WTC11 (cell line): Measurements from ENCODE around the gene TJP3. TPM values are rescaled to one million over a fixed set of nuclear protein-coding genes. Genes with fewer than 3 reads are reported as not detected.

ENCODE experiments used
- ATAC-seq: fragments of 200-7000 bp; cut with Tn5 transposase; 2 replicates; pipeline ENCODE4 v1.10.0; 2021; ENCODE audit warnings: mild to moderate bottlenecking, moderate library complexity
- CTCF ChIA-PET: fragments of 300-600 bp; sonication (Branson Sonifier 250); formaldehyde crosslinking; loops from one replicate; lab custom pipeline; 2021; ENCODE audit warnings: antibody characterized with exemption; lab: Charles Lee
- POLR2A ChIA-PET: fragments of 350-600 bp; sonication (Branson Sonifier 250); formaldehyde crosslinking; loops from one replicate; lab custom pipeline; 2021; ENCODE audit warnings: antibody characterized with exemption; lab: Charles Lee
- DNase-seq: peaks from one replicate; pipeline ENCODE4 v3.0.0; 2021; ENCODE audit warnings: low spot score
- H3K27ac Mint-ChIP-seq: 2 replicates; pipeline ENCODE4 v1.8.0; 2021; ENCODE audit warnings: mixed read lengths
- H3K27me3 Mint-ChIP-seq: 2 replicates; pipeline ENCODE4 v1.8.0; 2021; ENCODE audit warnings: low read depth, mild to moderate bottlenecking, moderate library complexity, mixed read lengths
- H3K36me3 Mint-ChIP-seq: 2 replicates; pipeline ENCODE4 v1.8.0; 2021; ENCODE audit warnings: mixed read lengths
- H3K4me1 Mint-ChIP-seq: 2 replicates; pipeline ENCODE4 v1.8.0; 2022; ENCODE audit warnings: mixed read lengths
- H3K4me3 Mint-ChIP-seq: 2 replicates; pipeline ENCODE4 v1.8.0; 2021; ENCODE audit warnings: mild to moderate bottlenecking, moderate library complexity, mixed read lengths
- H3K9me3 Mint-ChIP-seq: 2 replicates; pipeline ENCODE4 v1.8.0; 2021; ENCODE audit warnings: mixed read lengths
- AR ChIP-seq: fragments of 250-450 bp; sonication (Bioruptor Pico); IDR thresholded peaks from 2 replicates; pipeline ENCODE4 v1.9.0; 2021; ENCODE audit warnings: mild to moderate bottlenecking
- E2F5 ChIP-seq: sonication (generic); formaldehyde crosslinking; IDR thresholded peaks from 2 replicates; pipeline ENCODE4 v1.8.1; 2022; ENCODE audit warnings: mild to moderate bottlenecking, moderate library complexity, missing genetic modification reagents
- ELF4 ChIP-seq: sonication (generic); formaldehyde crosslinking; IDR thresholded peaks from 2 replicates; pipeline ENCODE4 v1.8.1; 2022; ENCODE audit warnings: low read depth, mild to moderate bottlenecking, moderate library complexity, missing genetic modification reagents
- ETV6 ChIP-seq: sonication (generic); formaldehyde crosslinking; IDR thresholded peaks from 2 replicates; pipeline ENCODE4 v1.8.1; 2022; ENCODE audit warnings: mild to moderate bottlenecking, missing genetic modification reagents
- FOXP1 ChIP-seq: sonication (generic); formaldehyde crosslinking; IDR thresholded peaks from 2 replicates; pipeline ENCODE4 v1.8.0; 2022; ENCODE audit warnings: missing genetic modification reagents, mild to moderate bottlenecking, moderate library complexity, borderline replicate concordance
- GABPB1 ChIP-seq: sonication (generic); formaldehyde crosslinking; IDR thresholded peaks from 2 replicates; pipeline ENCODE4 v1.8.1; 2023; ENCODE audit warnings: mild to moderate bottlenecking, missing genetic modification reagents
- GTF2I ChIP-seq: fragments of 250-450 bp; sonication (Bioruptor Pico); conservative IDR thresholded peaks from 2 replicates; pipeline ENCODE4 v1.4.0; 2021; ENCODE audit warnings: mild to moderate bottlenecking
- HMGXB4 ChIP-seq: sonication (generic); formaldehyde crosslinking; IDR thresholded peaks from 2 replicates; pipeline ENCODE4 v1.8.1; 2023; ENCODE audit warnings: mild to moderate bottlenecking, moderate library complexity, missing genetic modification reagents
- JUN ChIP-seq: sonication (generic); formaldehyde crosslinking; IDR thresholded peaks from 2 replicates; pipeline ENCODE4 v1.8.0; 2023; ENCODE audit warnings: mild to moderate bottlenecking, missing genetic modification reagents
- KAT7 ChIP-seq: sonication (generic); formaldehyde crosslinking; IDR thresholded peaks from 2 replicates; pipeline ENCODE4 v1.8.1; 2023; ENCODE audit warnings: missing genetic modification reagents, mild to moderate bottlenecking, borderline replicate concordance
- MAX ChIP-seq: sonication (generic); formaldehyde crosslinking; IDR thresholded peaks from 2 replicates; pipeline ENCODE4 v1.8.0; 2022; ENCODE audit warnings: mild to moderate bottlenecking, missing genetic modification reagents
- MXD4 ChIP-seq: fragments of 250-450 bp; sonication (Bioruptor Pico); IDR thresholded peaks from 2 replicates; pipeline ENCODE4 v1.8.0; 2021; ENCODE audit warnings: mild to moderate bottlenecking, moderate library complexity, borderline replicate concordance
- PREB ChIP-seq: sonication (generic); formaldehyde crosslinking; IDR thresholded peaks from 2 replicates; pipeline ENCODE4 v1.8.1; 2022; ENCODE audit warnings: mild to moderate bottlenecking, missing genetic modification reagents, moderate library complexity, borderline replicate concordance
- SMAD3 ChIP-seq: sonication (generic); formaldehyde crosslinking; IDR thresholded peaks from 2 replicates; pipeline ENCODE4 v1.8.0; 2022; ENCODE audit warnings: missing genetic modification reagents, mild to moderate bottlenecking, borderline replicate concordance
- SP1 ChIP-seq: sonication (generic); formaldehyde crosslinking; conservative IDR thresholded peaks from 2 replicates; pipeline ENCODE4 v1.8.1; 2022; ENCODE audit warnings: missing genetic modification reagents
- USF1 ChIP-seq: sonication (generic); formaldehyde crosslinking; IDR thresholded peaks from 2 replicates; pipeline ENCODE4 v1.8.0; 2022; ENCODE audit warnings: mild to moderate bottlenecking, missing genetic modification reagents
- ZBTB21 ChIP-seq: sonication (generic); formaldehyde crosslinking; IDR thresholded peaks from 2 replicates; pipeline ENCODE4 v1.8.1; 2023; ENCODE audit warnings: mild to moderate bottlenecking, missing genetic modification reagents, borderline replicate concordance
- ZNF138 ChIP-seq: sonication (generic); formaldehyde crosslinking; conservative IDR thresholded peaks from 2 replicates; pipeline ENCODE4 v1.8.1; 2022; ENCODE audit warnings: mild to moderate bottlenecking, moderate library complexity, missing genetic modification reagents
- ZNF263 ChIP-seq: sonication (generic); formaldehyde crosslinking; IDR thresholded peaks from 2 replicates; pipeline ENCODE4 v1.8.1; 2022; ENCODE audit warnings: low read depth, mild to moderate bottlenecking, moderate library complexity, missing genetic modification reagents
- ZNF416 ChIP-seq: fragments of 250-450 bp; sonication (Bioruptor Pico); IDR thresholded peaks from 2 replicates; pipeline ENCODE4 v1.9.0; 2021; ENCODE audit warnings: mild to moderate bottlenecking, inconsistent platforms
- ZNF423 ChIP-seq: fragments of 250-450 bp; sonication (Bioruptor Pico); IDR thresholded peaks from 2 replicates; pipeline ENCODE4 v2.1.2; 2022; ENCODE audit warnings: mild to moderate bottlenecking, moderate library complexity
- total RNA-seq: library from RNA; stranded (reverse); gene quantifications from 3 replicates; pipeline ENCODE4 v1.2.3, GENCODE V29; 2021

Gene TJP3
- total RNA-seq, 1 experiment from 2014 or later, result 36.2 TPM

GRCh38 chr19:3723110-3723488 lies 14.9 kb downstream of the TJP3 start:
- peak overlapping the region; percentile 68 for H3K4me3 Mint-ChIP-seq
- no peaks in the 10 kb centered on the region for H3K36me3 Mint-ChIP-seq
- ChIA-PET CTCF (interaction anchor here (0.5 to 3.2 kb wide), 5 partner anchors 39 to 1257 kb away, joined by 4 to 19 read pairs (median 6); partner anchors contain the start of gene MRPL54), POLR2A (interaction anchor here (1.3 kb wide), 1 partner anchor 146 kb away, joined by 4 read pairs; no protein-coding TSS in a partner anchor)
- peaks cover 16% of the 10 kb centered on the region for H3K4me1 Mint-ChIP-seq
- no peaks in the 10 kb centered on the region for H3K9me3 Mint-ChIP-seq
- TF ChIP-seq SP1 (CRISPR knock-in tag) (0 out of 2 replicates have a peak, but pooled peaks have one; percentile 1), PREB (CRISPR knock-in tag) (no peak), E2F5 (CRISPR knock-in tag) (no peak)
- no peak for DNase-seq
- H3K27ac Mint-ChIP-seq, result peak overlapping the region; percentile 97
- no peaks in the 10 kb centered on the region for H3K27me3 Mint-ChIP-seq
- no peak for ATAC-seq

- H3K9me3 Mint-ChIP-seq, result no peaks in the 10 kb centered on the region
- CTCF ChIA-PET, result interaction anchor here (0.8 to 3.2 kb wide), 4 partner anchors 32 to 264 kb away, joined by 3 to 19 read pairs (median 3); no protein-coding TSS in a partner anchor
- H3K27ac Mint-ChIP-seq, result no peak overlapping the region
- peak overlapping the region; percentile 24; the same call in 1 of the 2 replicates for H3K4me3 Mint-ChIP-seq
- peaks cover 16% of the 10 kb centered on the region for H3K4me1 Mint-ChIP-seq
- H3K36me3 Mint-ChIP-seq, result no peaks in the 10 kb centered on the region
- TF ChIP-seq ZNF138, result no peak
- TF ChIP-seq ETV6, result no peak
- no peak for TF ChIP-seq SMAD3
- no peak for TF ChIP-seq MXD4 (CRISPR knock-in tag)
- TF ChIP-seq GTF2I (CRISPR knock-in tag), result no peak
- no peak for TF ChIP-seq PREB (CRISPR knock-in tag)
- no peak for TF ChIP-seq ZNF263 (CRISPR knock-in tag)
- TF ChIP-seq KAT7, result no peak
- no peak for ATAC-seq
- no peaks in the 10 kb centered on the region for H3K27me3 Mint-ChIP-seq
- POLR2A ChIA-PET, result interaction anchor here (0.5 kb wide), 1 partner anchor 265 kb away, joined by 3 read pairs; no protein-coding TSS in a partner anchor
- DNase-seq, result no peak
These were observed 15.7 kb downstream of the TJP3 start for GRCh38 chr19:3723883-3724282.

- ChIA-PET CTCF (interaction anchor here (1.1 to 1.4 kb wide), 5 partner anchors 33 to 199 kb away, joined by 3 to 6 read pairs (median 3); partner anchors contain the start of gene MRPL54), POLR2A (no interaction called here)
- ATAC-seq, result no peak
- Mint-ChIP-seq H3K27ac (no peak overlapping the region), H3K4me1 (peaks cover 16% of the 10 kb centered on the region), H3K27me3 (no peaks in the 10 kb centered on the region), H3K9me3 (peaks cover 4% of the 10 kb centered on the region), H3K36me3 (no peaks in the 10 kb centered on the region), H3K4me3 (no peak overlapping the region; the same call in 1 of the 2 replicates)
- DNase-seq, result no peak
- TF ChIP-seq ZBTB21 (CRISPR knock-in tag), result no peak
- no peak for TF ChIP-seq JUN (CRISPR knock-in tag)
- no peak for TF ChIP-seq ZNF416 (CRISPR knock-in tag)
- TF ChIP-seq SMAD3, result no peak
- no peak for TF ChIP-seq USF1 (CRISPR knock-in tag)
- no peak for TF ChIP-seq ZNF423 (CRISPR knock-in tag)
- TF ChIP-seq KAT7, result no peak
- no peak for TF ChIP-seq HMGXB4 (CRISPR knock-in tag)
- TF ChIP-seq GABPB1 (CRISPR knock-in tag), result no peak
- TF ChIP-seq FOXP1, result no peak
- no peak for TF ChIP-seq MAX (CRISPR knock-in tag)
- no peak for TF ChIP-seq E2F5 (CRISPR knock-in tag)
- TF ChIP-seq ELF4 (CRISPR knock-in tag), result no peak
- no peak for TF ChIP-seq AR
These were observed 16.9 kb downstream of the TJP3 start for GRCh38 chr19:3725121-3725520.
